Tibial nerve (tissue), 4 donors: ENCODE measurements around the gene ROR1. TPM values are rescaled to one million over a fixed set of nuclear protein-coding genes. Genes with fewer than 3 reads are reported as not detected.

Experiments
- DNase-seq, 2 donors: peaks; one replicate each; pipeline ENCODE4 v3.0.0-alpha.2; 2019; ENCODE audit warnings: low spot score in 2 of 2
- H3K27ac ChIP-seq, 4 donors: fragments of 200-600 bp; sonication (generic) in 3 of 4; one replicate each; pipeline ENCODE4 v1.5.1; 2017 to 2019; ENCODE audit warnings: mild to moderate bottlenecking in 1 of 4
- H3K27me3 ChIP-seq, 2 donors: fragments of 200-600 bp; sonication (generic) in 1 of 2; one replicate each; pipeline versions ENCODE4 v1.5.1 to v1.6.0; 2017 to 2019
- H3K36me3 ChIP-seq, 3 donors: fragments of 200-600 bp; sonication (generic); one replicate each; pipeline ENCODE4 v1.5.1; 2018 to 2019
- H3K4me1 ChIP-seq, 4 donors: fragments of 200-600 bp; sonication (generic) in 3 of 4; one replicate each; pipeline ENCODE4 v1.5.1; 2017 to 2019
- H3K4me3 ChIP-seq, 4 donors: fragments of 200-600 bp; sonication (generic) in 3 of 4; one replicate each; pipeline ENCODE4 v1.5.1; 2017 to 2019; ENCODE audit warnings: mild to moderate bottlenecking in 1 of 4, moderate library complexity in 1 of 4
- H3K9me3 ChIP-seq, 4 donors: fragments of 200-600 bp; sonication (generic) in 3 of 4; one replicate each; pipeline ENCODE4 v1.5.1; 2017 to 2019
- CTCF ChIP-seq, 5 experiments: fragments of 200-600 bp in 3 of 5; fragments of 450-650 bp in 2 of 5; sonication (generic) in 3 of 5; IDR thresholded peaks; one replicate each; pipeline ENCODE4 v1.5.1; 2016 to 2019; ENCODE audit warnings: antibody characterized with exemption in 5 of 5, mild to moderate bottlenecking in 3 of 5, moderate library complexity in 2 of 5
- EP300 ChIP-seq, 2 donors: sonication (generic); formaldehyde crosslinking; IDR thresholded peaks; one replicate each; pipeline ENCODE4 v1.6.1; 2017; ENCODE audit warnings: antibody characterized with exemption in 2 of 2, mild to moderate bottlenecking in 1 of 2
- POLR2A ChIP-seq, 2 donors: fragments of 450-650 bp; IDR thresholded peaks; one replicate each; pipeline ENCODE4 v1.6.1; 2017; ENCODE audit warnings: antibody characterized with exemption in 2 of 2, mild to moderate bottlenecking in 2 of 2, moderate library complexity in 2 of 2
- WGBS, 2 donors: methylation state at CpG; one replicate each; pipeline ENCODE4 v1.1.5; 2018; 5-methylcytosine and 5-hydroxymethylcytosine counted together
- total RNA-seq, 4 donors: library from RNA; depleted of rRNA; stranded (reverse); fragments of >200 nt; gene quantifications; one replicate each; pipeline ENCODE4 v1.1.0, GENCODE V29; 2016

ROR1 gene
- total RNA-seq, 4 donors from 2014 or later: 10.5 to 47.7 (median 43.7) TPM

GRCh38 chr1:63795455-63795854 lies 21.6 kb downstream of the ROR1 start:
- TF ChIP-seq EP300 (IDR thresholded peaks at IDR 0.05) (no peak), POLR2A (IDR thresholded peaks at IDR 0.05) (no peak), CTCF (IDR thresholded peaks at IDR 0.05) (no peak)
- Histone ChIP-seq H3K36me3 (peaks cover 0 to 5% (median 0%) of the 10 kb centered on the region in 3 donors), H3K4me3 (no peak overlapping the region), H3K9me3 (no peaks in the 10 kb centered on the region), H3K4me1 (peaks cover 0 to 15% (median 0%) of the 10 kb centered on the region in 4 donors), H3K27me3 (no peaks in the 10 kb centered on the region), H3K27ac (no peak overlapping the region)
- 61 to 63% methylated on average over 4 of the region's 4 CpGs for WGBS, 2 donors
- no peak for DNase-seq

- no peaks in the 10 kb centered on the region for H3K27me3 ChIP-seq
- H3K9me3 ChIP-seq: no peaks in the 10 kb centered on the region
- no peak overlapping the region for H3K27ac ChIP-seq
- no peaks in the 10 kb centered on the region for H3K36me3 ChIP-seq
- DNase-seq: no peak
- no peak overlapping the region for H3K4me3 ChIP-seq
- TF ChIP-seq EP300 (IDR thresholded peaks at IDR 0.05): no peak
- no peak for TF ChIP-seq CTCF (IDR thresholded peaks at IDR 0.05)
- TF ChIP-seq POLR2A (IDR thresholded peaks at IDR 0.05): no peak
- peaks cover 0 to 15% (median 0%) of the 10 kb centered on the region in 4 donors for H3K4me1 ChIP-seq
- 79 to 80% methylated on average over 7 of the region's 7 CpGs for WGBS, 2 donors
These were observed 23.4 kb downstream of the ROR1 start for GRCh38 chr1:63797056-63797726.

GRCh38 chr1:63798284-63798683 lies 24.5 kb downstream of the ROR1 start:
- 75 to 77% methylated on average over 2 of the region's 2 CpGs for WGBS, 2 donors
- peaks cover 0 to 15% (median 0%) of the 10 kb centered on the region in 4 donors for H3K4me1 ChIP-seq
- TF ChIP-seq POLR2A (IDR thresholded peaks at IDR 0.05): no peak
- no peak for TF ChIP-seq EP300 (IDR thresholded peaks at IDR 0.05)
- TF ChIP-seq CTCF (IDR thresholded peaks at IDR 0.05): no peak

GRCh38 chr1:63799307-63799706 lies 25.5 kb downstream of the ROR1 start:
- 83 to 91% methylated on average over 1 of the region's 1 CpG for WGBS, 2 donors

More at GRCh38 chr1:63798284-63798683, 24.5 kb downstream of the ROR1 start:
- H3K36me3 ChIP-seq: no peaks in the 10 kb centered on the region
- no peak for DNase-seq
- no peak overlapping the region for H3K4me3 ChIP-seq
- H3K9me3 ChIP-seq: no peaks in the 10 kb centered on the region
- H3K27ac ChIP-seq: no peak overlapping the region
- no peaks in the 10 kb centered on the region for H3K27me3 ChIP-seq

More at GRCh38 chr1:63799307-63799706, 25.5 kb downstream of the ROR1 start:
- Histone ChIP-seq H3K4me3 (no peak overlapping the region), H3K27me3 (no peaks in the 10 kb centered on the region), H3K27ac (no peak overlapping the region), H3K4me1 (peaks cover 0 to 24% (median 5%) of the 10 kb centered on the region in 4 donors), H3K36me3 (no peaks in the 10 kb centered on the region), H3K9me3 (no peaks in the 10 kb centered on the region)
- DNase-seq: no peak
- TF ChIP-seq EP300 (IDR thresholded peaks at IDR 0.05) (no peak), POLR2A (IDR thresholded peaks at IDR 0.05) (no peak), CTCF (IDR thresholded peaks at IDR 0.05) (no peak)
